CD4-positive, alpha-beta T cell treated with Interleukin-6 at 100 ng/mL for 8 hours (primary cell): ENCODE measurements around the gene CDR2.
"Not testable (repeated sequence)": the region's sequence is repeated elsewhere in the genome, so short reads cannot be mapped to it uniquely, and the experiment has no call there.

ENCODE experiments used
- DNase-seq: peaks from one replicate; pipeline ENCODE4 v3.0.0-alpha.2; 2020; ENCODE audit warnings: mixed read lengths, low spot score

CDR2 gene

DNA sequence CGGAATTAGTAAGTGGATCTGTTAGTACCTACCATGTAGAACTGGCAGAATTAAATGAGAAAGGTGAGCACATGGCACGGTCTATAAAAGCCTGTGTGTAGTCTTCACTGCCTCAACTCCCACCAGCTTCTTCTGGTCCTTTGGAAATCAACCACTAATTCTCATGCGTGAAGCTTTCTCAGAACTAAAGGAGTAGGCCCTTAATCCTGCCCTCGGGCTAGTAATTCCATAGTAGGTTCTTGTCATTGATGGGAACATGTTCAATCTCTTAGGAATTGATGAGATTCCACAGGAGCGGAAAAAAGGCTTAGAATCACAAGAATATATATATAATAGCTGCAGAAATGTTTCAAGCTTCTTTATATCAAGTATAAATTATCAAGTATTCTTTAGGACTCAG, 21.7 kb downstream of the CDR2 start:
- no peak for DNase-seq

DNA sequence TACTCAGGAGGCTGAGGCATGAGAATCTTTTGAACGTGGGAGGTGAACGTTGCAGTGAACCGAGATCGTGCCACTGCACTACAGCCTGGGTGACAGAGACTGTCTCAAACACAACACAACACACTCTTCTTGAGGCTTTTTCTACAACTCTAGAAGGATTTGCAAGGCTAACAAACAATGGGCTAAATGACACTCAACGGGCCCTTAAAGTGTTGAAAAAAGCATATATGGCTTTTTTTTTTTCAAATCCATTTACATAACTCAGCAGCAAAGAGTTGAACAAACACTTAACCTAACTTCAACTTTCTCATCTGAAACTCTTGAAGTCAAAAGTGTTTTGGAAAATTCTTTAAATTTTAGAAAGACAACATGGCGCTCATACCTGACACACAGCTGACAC, 22.3 kb downstream of the CDR2 start:
- no peak for DNase-seq

DNA sequence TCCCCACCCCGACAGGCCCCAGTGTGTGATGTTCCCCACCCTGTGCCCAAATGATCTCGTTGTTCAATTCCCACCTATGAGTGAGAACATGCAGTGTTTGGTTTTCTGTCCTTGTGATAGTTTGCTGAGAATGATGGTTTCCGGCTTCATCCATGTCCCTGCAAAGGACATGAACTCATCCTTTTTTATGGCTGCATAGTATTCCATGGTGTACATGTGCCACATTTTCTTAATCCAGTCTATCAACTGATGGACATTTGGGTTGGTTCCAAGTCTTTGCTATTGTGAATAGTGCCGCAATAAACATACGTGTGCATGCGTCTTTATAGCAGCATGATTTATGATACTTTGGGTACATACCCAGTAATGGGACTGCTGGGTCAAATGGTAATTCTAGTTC, 23.4 kb downstream of the CDR2 start:
- DNase-seq = not testable (repeated sequence)

DNA sequence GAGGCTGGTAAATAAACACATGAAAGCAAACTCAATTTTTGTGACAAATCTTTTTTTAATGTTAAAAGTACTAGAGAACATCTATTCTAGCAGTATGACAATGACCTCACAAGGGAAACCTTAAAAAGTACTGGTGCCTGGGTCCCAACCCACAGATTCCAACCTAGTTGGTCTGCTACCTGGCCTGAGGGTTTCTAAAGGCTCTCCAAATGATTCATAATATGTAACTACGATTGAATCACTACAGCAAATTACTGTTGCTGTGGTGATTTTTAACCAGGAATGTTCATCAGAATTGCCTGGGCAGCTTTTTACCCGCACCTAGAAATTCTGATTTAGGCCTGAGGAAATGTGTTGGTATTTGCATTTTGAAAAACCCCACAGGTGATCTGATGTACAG, 26.1 kb downstream of the CDR2 start:
- DNase-seq = no peak

DNA sequence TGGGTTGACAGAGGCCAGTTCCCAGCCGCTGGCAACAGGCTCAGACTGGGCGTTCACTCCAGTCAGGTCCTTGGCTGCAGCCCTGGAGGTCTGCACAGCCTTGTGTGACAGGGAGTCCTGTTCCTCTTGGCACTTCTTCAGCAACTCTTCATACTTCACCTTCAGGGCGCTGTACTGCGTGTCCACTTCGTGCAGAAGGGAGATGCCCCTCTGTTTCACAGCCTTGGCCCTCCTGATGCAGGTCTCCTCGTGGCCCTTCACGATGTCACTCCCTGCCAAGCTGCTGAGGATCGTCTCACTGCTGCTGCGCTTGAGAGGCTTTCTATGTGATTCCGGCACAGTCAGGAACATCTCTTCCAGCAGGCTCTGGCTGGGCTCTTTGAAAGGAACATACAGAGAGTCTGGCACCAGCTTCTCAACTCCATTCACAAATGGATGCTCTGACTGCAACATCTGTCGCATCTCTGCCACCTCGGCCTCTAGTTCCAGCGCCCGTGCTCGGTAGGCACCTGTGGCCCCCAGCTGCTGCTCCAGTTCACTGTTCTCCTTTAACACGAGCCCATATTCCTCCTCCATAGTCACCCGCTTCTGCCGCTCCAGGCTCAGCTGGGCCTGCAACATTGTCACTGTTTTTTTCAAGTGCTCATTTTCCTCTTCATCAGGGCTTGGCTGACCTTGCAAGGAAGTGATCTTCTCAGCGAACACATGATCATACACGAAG, 27.2 kb downstream of the CDR2 start:
- no peak for DNase-seq

DNA sequence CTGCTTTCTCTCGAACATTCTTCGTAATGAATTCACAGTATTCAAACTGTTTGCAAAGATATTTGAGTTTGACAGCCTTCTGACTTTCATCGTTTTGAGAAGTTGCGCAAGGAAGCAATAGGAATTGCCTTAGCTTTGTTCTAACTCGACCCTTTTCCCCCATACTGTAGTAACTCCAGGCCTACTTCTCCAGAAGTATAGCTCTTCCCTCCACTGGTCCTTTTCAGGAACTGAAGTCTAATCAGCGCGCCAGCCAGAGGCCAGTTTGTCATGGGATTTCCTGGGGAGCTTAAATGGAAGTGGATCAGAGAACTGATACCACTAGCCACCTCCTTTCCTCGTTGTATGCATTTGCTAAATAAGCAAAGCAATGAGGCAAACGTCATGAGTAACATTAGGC, 27.9 kb downstream of the CDR2 start:
- DNase-seq = no peak

DNA sequence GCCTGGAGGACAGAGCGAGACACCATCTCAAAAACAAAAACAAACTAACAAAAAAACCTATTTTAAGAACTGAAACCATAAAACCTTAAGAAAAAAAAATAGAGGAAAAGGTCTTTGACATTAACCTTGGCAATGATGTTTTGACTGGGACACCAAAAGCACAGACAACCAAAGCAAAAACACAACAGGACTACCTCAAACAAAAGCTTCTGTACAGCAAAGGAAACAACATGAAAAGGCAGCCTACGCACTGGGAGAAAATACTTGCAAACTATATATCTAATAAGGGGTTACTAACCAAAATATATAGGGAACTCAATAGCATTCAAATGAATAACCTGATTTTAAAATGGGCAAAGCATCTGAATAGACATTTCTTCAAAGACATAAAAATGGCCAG, 32.3 kb downstream of the CDR2 start:
- DNase-seq = no peak

DNA sequence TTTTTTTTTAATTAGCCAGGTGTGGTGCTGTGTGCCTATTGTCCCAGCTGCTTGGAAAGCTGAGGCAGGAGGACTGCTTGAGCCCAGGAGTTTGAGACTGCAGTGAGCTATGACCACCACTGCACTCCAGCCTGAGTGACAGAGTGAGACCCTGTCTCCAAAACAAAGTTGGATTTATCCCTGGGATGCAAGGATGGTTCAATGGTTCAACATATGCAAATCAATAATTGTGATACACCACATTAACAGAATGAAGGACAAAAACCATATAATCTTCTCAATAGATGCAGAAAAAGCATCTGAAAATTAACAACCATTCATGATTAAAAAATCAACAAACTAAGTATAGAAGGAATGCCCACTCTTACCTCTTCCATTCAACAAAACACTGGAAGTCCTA, 33.5 kb downstream of the CDR2 start:
- no peak for DNase-seq

DNA sequence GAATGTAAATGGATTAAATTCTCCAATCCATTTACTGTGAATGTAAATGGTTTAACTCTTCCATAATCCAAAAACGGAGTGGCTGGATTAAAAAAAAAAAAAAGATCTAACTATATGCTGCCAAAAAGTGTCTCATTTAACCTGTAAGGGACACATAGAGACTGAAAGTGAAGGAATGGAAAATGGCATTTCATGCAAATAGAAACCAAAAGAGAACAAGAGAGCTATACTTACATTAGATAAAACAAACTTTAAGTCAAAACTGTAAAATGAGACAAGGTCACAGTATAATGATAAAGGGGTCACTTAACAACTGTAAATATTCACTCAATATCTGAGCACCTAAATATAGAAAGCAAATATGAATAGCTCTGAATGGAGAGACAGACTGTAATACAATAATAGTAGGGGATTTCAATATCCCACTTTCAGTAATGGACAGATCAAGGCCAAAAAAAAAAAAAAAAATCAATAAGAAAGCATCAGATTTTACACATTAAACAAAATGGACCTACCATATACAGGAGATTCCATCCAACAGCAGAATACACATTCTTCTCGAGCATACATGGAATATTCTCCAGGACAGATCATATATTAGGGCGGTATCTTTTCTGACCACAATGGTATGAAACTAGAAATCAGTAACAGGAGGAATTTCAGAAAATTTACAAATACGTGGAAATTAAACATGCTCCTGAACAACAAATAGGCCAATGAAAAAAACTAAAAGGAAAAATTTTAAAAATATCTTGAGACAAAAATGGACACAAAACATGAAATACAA, 36.4 kb downstream of the CDR2 start:
- DNase-seq = no peak

DNA sequence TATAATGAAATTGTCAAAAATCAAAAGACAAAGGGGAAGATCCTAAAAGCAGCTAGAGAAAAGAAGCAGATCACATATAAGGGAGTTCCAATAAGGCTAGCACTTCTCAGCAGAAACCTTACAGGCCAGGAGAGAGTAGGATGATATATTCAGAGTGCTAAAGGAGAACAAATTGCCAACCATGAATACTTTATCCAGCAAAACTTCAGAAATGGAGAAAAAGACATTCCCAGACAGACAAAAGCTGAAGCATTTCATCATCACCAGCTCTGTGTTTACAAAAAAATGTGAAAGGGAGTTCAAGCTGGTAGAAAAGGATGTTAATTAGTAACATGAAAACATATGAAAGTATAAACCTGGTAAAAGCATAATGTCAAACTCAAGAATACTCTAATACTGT, 37.4 kb downstream of the CDR2 start:
- no peak for DNase-seq

DNA sequence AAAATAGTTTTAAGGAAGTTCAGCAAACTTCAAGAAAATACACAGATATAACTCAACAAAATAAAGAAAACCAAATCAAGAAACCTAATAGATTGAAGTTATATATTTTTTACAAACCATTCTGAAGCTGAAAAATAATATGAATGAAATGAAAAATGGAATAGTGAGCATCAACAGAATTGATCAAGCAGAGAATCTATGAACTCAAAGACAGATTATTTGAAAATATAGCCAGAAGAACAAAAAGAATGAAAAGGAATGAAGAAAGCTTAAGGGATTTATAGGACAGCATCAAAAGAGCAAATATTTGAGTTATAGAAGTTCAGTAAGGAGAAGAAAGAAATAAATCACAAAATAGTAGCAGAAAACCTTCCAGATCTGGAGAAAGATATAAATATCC, 37.8 kb downstream of the CDR2 start:
- no peak for DNase-seq

DNA sequence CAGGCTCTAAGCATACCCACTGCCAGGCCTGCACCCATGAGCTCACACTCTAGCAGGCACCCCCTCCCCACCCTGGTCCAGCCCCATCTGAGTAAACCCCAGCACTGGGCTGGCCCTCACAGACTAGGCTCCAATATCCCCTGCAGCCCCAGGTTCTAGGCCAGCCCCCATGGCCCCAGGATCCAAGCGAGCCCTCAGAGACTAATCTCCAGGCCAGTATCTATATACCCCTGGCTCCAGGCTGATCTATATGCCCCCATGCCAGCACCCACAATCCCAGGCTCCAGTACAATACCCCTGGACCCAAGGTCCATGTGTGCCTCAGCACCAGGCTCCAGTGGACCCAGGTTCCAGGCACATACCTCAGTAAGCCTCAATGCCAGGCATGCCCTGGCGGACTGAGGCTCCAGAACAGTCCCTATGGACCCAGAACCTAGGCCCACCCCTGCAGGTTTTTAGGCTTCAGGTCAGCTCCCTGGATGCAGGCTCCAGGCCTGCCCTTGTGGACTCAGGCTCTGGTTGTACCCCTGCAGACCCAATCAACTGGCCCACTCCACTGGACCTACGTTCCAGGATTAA, 38.7 kb downstream of the CDR2 start:
- no peak for DNase-seq

DNA sequence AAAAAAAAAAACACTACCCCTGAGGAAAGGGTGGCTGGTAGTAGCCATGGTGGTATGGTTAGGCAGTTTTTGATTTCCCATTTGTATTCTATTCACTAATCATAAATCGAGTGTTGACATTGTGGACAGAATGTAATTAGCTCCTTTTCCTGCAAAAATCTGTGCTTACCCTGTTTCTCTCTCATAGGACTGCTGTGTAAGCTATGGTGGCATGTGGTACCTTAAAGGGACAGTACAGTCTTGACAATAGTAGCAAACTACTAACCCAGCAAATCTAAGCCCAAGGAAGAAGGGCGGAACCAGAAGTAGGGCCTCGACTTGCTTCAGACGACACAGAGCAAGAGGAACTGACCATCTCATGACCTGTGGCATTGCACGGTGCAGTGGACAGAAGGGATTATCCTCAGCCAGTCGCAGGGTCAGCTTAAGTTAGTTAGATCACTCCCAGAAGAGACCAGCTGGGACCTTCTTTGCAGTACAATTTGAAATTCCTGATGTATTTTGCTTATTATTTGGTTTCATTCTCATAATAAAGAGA, 40.9 kb downstream of the CDR2 start:
- DNase-seq = no peak

DNA sequence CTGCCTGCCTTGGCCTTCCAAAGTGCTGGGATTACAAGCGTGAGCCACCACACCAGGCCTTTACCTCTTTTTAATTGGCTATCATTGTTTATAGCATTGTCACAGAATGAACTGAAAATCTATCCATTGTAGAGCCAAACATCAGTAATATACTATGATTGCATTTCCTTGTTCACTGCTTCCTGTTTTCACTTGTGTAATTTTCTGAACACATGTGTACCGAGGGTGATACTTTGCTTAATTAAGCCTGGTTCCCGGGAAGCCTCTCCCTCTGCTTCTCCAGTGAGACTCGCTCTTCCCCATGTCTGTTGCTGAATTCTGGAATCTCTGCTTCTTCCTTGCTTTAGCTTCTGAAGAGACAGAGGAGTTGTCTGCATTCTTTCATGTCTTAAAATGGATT, 44.1 kb downstream of the CDR2 start:
- DNase-seq = no peak

DNA sequence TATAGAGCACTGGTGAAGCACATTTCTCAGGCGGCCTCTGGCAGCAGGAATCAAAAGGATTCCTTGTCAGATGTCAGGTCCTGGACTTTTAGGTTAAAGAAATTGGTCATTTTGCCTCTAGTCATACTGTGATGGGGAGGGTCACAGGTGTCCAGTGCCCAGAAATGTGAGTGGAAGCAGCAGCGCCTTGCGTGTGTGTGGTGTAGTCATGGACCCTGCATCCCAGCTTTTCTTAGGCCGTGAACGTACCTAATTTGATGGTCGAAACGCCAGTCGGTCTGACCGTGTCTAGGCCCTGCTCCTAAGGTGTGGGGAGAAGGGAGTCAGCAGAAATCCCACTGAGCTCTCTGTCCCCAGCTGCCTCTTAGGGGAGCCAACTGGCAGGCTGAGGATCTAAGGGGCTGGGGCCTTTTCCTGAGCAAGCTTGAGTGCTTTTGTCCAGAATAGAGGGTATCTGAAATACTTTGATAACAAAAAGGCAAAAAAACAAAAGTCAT, 45.2 kb downstream of the CDR2 start:
- DNase-seq = no peak

DNA sequence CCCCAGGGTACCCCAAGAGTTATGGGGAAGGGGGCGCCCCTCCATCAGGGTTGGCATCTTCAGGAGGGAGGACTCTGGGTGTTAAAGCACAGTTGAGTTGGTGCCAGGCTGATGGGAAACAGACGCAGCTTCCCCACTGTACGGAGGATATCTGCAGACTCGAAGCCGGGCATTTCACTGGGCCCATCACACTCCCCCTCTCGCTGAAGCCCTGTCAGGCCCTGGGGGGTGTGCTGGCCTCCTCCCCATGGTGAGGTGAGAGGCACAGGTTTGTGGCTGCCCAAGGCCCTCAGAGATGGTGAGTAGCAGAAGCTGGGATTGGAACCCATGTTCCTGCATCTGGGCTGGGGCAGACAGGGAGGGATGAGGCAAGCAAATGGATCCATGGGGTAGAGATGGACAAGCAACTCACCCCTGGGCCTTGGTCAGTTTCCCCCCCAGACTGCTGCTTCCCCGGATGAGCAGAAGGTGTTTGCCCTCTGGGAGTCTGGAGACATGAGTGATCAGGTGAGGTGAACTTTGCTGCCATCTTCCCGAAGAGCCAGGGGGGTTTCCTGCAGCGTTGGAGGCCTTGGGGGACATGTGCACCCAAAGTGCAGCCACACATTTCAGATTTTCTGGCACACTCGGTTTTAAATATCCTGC, 46.2 kb downstream of the CDR2 start:
- no peak for DNase-seq

DNA sequence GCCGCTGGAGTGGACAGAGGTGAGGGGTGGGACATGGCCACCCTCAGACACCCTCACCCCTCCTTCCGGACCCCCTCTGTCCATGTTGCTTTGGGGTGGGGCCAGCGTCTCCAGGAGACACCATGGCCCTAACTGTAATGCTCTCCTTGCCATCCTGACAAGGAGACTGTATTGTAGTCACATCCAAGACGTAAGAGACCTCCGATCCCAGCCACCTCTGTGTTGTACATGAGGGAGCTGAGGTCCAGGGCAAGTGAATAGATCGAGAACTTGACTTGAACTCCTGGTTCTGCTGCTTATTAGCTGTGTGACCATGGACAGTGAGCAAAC, 47.0 kb downstream of the CDR2 start:
- DNase-seq = no peak

DNA sequence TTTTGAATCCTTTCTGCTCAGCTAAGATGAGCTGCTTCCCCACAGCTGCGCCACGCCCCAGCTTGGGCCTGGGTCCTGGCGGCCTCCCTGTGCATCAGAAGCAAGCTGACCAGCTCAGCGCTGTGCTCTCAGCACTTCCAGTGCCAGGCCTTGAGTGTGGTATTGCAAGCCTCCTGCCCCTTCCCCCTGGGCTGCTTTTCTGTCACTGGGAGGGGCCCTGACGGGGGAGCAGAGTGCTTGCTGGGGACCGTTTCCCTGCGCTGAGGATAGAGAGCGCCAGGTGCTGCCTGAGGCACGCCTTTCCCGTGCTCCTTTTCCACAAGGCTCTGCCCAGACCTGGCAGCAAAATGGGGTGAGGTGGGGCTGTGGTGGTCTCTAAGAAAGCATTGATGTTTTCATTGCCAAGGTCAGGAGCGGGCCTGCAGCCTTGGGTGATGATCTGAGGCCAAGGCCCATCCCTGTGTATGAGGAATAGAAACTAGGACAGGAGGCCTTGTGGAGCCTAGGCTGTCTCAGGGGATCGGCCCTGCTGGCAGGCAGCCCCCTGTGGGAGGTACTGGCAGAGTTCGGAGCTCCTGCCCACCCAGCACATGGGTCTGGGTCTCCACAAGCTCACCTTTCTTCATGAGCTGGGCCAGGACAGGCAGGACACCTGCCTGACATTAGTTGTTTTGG, 47.5 kb downstream of the CDR2 start:
- DNase-seq = no peak

DNA sequence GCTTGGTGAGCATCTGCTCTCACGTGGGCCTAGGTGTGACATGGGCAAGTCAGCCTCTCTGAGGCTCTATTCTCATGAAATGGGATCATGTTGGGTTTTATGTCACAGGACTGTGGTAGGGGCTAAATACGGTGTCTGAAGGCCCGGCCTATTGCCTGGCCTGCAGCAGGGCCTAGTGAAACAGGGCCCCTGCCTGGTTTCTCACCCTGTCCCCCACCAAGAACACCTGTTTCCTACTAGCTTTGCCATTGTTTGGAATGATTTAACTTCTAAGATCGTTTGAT, 48.1 kb downstream of the CDR2 start:
- DNase-seq = no peak

DNA sequence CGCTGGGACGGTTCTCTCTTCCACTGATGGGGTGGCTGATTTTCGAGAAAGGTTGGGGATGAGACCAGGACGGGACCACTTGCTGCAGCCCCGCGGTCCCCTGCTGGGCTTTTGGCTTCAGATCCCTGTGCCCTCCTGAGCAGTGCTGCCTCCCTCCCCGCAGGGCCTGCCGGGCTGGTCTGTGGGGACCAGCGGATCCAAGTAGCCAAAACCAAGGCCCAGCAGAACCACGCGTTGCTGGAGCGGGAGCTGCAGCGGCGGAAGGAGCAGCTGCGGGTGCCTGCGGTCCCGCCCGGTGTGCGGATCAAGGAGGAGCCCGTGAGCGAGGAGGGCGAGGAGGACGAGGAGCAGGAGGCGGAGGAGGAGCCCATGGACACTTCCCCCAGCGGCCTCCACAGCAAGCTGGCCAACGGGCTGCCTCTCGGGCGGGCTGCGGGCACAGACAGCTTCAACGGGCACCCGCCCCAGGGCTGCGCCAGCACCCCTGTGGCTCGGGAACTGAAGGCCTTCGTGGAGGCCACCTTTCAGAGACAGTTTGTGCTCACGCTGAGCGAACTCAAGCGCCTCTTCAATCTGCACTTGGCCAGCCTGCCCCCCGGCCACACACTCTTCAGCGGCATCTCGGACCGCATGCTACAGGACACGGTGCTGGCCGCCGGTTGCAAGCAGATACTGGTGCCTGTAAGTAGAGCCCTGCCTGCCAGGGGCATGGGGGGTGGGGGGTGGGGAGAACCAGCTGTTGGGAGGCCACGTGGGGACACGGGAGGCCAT, 48.6 kb downstream of the CDR2 start:
- DNase-seq = no peak

DNA sequence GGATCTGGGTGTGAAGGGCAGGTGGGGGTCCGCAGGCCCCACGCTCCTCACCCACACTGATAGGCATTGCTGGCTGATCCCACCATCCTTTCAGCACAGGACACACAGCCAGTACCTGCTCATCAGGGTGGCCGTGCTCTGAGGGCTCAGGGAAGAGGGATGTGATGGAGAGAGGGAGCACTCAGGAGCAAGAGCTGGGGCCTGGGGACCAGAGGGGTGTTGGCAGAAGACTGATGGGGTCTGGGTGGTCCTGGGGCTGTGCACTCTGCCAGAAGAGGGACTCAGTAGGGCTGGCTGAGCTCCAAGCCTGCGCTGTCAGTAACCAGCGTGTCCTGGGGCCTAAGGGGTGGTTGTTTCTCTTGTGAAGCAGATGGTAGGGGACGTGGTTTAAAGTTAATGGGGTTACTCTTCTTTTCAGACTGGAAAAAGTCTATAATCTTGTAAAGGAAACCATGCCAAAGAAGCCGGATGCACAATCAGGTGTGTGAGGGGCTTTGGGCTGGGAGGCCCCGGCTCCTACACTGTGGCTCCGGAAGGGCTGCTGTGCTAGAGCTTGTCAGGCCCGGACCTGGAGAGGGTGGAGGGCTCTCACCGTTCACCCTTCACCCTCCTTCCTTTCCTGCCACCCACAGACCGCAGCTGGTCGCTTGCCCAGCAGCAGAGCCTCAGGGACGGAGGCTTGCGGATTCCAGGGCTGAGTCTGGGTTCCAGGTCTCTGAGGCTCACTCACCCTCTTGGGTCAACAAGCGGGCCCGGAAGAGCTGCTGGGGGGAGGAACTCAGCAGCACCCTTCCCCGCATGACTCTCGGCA, 49.4 kb downstream of the CDR2 start:
- DNase-seq = no peak
